GM18526 (cell line): ENCODE data around the gene SETBP1.

Experiments
- POLR2A ChIP-seq: IDR thresholded peaks from 3 replicates; pipeline ENCODE4 v1.6.1; 2011; ENCODE audit not compliant: insufficient read length; ENCODE audit errors: extremely low read depth

Gene SETBP1

DNA sequence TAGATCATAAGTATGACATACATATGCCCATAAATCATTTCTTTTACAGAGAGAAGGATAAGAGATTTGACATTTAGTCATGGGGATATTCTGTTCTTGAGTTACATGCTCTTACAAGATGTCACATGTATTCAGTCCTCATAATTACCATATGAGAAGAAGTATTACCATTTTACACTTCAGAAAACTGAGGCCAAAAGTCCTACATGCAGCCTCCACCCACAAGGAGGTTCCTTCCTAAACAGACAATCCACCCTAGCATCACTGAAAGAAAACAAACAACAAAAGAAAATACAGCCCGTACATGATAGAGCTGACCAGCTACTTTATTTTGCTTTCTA lies 335.1 kb downstream of the SETBP1 start:
- no peak for TF ChIP-seq POLR2A

DNA sequence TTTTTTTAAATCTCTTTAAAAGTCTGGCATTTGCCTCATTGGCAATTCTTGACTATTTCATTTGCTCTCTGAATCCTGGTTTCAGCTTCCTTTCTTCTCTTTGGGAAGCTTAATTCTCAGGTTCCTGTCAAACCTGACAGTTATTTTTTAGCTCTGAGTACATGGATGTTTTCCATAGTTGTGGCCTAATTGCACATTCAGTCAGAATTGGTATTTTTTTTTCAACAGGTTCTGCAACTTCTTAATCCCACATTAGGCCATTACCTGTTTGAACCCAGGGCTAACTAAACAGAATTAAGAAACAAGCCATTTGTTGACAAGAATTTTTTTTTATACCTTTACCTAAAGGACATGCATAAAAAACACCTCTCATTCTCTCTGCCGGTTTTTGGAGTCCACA lies 338.8 kb downstream of the SETBP1 start:
- no peak for TF ChIP-seq POLR2A

DNA sequence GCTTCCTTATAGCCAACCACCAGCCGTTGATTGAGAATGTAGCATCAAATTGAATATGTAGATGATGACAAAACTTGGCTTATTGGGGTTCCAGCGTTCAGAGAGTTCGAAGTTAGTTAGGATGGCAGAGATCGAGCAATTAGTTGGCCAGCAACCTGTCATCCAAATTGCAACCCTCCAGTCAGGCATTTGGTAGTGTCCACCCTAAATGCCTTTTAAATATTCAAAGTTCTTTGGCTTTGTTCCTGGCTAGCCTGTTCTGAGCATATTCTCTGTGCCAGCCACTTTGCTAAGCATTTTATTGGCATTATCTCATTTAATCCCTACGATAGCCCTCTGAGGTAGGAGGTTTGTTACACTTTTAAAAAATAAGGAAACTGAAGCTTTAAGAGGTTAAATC lies 342.8 kb downstream of the SETBP1 start:
- TF ChIP-seq POLR2A, result no peak

DNA sequence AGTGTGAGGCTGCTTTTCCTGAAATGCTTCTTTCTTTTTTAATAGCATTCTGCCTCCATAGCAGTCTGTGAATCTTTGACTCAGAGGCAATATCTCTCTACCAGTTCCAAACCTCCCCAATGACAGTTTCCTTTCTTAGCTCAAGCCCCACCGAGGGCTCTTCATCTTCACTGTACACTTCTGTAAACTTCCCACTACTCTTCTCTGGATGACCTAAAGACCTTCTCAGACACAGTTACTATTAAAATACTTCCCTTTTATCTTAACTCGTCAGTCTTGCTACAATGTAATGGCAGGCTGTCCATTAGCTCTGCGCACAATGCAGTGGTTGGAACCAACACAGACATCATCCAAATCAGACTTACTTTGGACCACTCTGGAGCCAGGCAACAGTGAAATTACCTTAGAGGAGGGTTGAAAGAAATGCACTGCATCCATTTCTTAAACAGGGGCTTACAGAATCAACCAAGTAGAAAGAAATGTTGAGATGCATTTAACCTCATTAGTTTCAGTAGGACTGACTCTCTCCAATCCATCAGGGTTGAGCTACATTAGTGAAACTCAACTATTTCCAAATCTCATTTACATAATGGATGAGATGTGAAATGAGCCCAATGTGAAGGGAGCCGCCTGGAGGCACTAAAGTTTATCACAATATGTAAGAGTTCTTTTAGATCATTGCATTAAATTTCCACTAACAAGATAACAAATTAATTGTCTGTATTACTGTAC lies 343.8 kb downstream of the SETBP1 start:
- no peak for TF ChIP-seq POLR2A

DNA sequence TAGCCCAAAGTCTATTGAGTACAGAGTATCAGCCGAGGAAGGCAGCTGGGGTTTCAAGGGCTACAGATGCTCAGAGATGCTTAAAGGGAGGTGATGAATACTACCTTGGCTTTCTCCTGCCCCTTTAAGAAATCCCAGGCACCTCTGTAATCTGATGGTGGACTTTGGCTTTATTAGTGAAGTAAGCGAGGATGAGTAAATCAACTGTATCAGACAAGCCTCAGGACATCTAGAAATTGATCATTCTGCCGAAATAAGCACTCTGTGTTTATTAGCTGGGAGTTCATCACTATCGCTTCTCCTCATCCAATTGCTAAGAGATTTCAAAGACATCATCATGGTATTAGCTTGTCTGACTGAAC lies 344.4 kb downstream of the SETBP1 start:
- TF ChIP-seq POLR2A, result no peak

DNA sequence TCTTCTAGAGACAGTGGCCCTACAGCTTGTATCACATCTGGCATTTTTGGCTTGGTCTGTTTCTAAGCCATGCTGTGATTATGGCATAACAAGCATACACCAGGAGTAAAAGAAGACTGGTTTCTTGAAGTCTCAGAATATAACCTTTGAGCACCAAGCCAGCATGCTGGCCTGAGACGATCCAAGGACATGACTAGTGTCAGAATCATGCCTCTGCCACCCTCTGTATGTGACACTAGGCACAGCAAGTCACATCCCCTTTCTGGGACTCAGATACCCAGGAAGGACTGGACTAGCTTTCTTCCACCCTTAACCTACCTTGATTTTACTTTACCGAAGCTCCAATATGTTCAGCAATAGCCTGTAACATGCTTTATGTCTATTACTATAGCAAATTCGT lies 345.5 kb downstream of the SETBP1 start:
- no peak for TF ChIP-seq POLR2A

DNA sequence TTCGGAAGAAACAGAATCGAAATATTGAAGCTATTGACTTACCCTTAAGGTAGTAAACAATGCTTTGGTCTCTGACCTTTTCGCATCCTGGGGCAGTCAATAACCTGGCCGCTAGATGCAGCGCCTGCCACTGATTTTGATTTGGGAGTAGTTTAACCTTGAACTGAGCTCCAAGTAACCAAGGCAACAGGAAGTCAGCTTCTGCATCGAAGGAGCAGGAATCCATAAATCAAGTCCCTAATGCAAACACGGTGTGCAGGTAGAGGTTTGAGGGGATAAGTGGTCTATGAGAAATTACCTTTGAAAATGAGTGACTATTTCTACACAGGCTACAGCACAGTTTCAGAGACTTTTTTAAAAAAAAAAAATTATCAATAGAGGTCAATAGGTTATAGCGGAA lies 353.5 kb downstream of the SETBP1 start:
- no peak for TF ChIP-seq POLR2A

DNA sequence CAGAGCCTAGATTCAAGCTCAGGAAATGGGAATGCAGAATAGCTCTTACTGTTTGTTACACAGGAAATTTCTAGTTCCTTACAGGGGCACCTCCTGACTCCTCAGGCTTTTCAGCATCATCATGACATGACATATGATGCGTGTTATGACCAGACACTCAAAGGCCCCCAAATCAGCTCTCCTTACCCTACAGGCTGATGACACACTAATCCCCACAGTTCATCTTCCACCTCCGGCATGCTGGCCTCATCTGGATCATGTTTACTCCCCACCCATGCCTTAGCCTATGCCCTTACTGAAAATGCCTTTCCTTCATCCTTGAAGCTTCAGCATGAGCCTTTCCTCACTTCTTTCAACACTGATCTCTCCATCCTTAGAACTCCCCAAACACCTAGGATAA lies 356.9 kb downstream of the SETBP1 start:
- no peak for TF ChIP-seq POLR2A

DNA sequence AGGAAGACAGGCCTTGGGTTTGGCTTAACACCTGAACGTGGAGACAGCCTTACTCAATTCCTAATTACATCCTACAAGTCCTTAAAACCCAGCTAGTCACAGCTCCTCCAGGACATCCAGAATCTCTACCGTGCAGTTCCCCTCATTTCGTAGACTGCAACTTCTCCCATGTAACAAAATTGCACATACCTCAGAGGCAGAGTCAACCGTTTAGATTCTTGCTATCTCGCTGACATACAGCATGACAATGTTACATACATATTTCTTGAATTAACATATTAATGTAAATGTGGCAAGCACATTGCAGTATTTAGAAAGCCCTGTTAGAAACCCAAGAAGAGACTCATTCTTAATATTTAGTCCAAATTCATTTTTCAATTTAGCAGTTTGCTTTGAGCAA lies 358.7 kb downstream of the SETBP1 start:
- TF ChIP-seq POLR2A, result no peak

DNA sequence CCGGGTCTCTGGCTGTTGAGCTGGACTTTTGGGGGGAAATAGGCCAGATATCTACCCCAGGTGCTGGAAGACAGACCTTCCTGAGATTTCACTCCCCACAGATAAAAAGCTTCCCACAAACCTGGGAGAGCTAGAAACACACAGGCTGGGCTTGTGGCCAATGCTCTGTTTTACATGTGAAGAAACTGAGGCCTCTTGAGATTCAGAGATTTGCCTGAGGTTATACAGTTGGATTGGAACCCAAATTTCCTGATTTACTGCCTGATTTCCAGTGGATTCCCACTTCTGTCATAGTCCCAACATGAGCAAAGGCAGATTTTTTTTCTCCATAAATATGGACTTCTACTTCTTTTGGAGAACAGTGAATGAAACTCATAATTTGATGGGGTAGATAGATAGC lies 360.2 kb downstream of the SETBP1 start:
- TF ChIP-seq POLR2A, result no peak

DNA sequence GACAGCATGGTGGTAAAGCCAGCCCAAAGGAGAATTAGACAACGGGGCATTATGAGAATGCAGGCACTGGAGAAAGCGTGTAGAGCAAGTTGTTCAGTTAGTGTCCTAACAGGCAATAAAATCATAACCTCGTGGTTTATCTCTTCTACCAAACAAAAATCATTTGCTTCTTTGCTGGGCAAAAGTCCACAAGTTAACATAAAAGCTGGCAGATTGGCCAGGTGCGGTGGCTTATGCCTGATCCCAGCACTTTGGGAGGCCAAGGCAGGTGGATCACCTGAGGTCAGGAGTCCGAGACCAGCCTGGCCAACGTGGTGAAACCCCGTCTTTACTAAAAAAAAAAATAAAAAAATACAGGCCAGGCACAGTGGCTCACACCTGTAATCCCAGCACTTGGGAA lies 364.1 kb downstream of the SETBP1 start:
- no peak for TF ChIP-seq POLR2A

DNA sequence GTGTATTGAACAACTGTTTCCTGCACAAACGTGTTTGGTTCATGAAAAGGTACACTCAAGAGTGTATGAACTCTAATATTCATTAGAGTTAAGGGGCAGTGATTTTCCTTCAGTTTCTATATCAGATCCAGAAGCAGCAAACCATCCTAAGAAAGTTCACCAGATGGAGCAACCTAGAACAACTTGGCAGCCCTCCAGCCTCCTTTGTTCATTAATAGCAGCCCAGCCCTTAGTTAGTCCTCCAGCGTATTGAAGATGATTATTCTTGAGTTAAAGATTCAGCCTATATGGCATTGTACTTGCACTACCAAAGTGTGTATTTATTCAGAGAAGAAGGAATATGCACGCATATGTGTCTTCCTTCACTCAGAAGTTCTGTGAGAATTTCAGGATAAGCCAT lies 365.5 kb downstream of the SETBP1 start:
- no peak for TF ChIP-seq POLR2A

DNA sequence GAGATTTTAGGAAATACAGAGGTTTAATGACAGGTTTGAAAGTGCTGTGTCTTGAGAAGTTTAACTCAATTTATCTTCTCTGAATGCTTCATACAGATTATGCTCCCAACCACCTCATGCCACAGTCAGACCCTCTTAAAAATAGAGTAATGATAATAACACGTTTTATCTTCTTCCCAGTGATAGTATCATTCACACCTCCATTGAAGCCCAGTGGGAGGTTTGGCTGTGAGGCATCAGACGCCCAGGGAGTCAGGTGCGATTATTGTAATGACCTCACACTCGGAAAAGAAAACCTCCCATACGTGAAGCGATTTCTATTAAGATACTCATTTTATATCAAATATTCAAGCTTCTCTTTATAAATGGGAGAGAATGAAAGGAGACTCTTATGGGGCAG lies 366.3 kb downstream of the SETBP1 start:
- no peak for TF ChIP-seq POLR2A

DNA sequence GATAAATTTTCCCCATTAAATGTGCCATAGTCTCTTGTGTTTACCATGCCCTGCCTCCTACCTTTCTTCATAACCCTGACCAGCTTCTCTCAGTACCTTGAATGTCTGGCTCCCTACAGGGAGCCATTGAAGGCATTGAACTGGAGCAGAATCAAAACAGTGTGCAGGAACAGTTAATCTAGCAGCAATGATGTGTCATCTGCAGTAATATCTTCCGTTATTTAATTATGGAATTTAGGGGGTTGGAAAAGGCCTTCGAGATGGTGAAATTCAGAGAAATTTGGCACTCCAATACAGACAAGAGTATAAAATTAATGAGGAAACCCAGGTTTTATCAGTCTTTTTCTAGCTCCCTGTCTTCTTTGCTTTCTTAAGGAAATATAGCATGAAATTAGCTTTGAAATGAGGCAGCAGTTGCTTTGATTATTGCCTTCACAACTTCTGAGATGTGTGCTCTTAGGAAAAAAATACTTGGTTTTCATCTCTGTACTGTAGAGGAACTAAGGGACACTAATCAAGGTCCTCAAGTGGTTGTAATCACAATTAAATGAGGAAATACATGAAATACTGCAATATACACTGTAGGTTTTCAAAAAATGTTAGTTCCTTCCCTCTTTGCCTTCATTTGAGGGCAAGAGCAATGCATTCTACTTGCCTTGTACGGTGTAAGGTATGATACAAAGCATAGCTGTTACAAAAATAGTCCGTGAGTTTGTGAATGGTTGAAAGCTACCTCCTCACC lies 369.1 kb downstream of the SETBP1 start:
- TF ChIP-seq POLR2A, result no peak

DNA sequence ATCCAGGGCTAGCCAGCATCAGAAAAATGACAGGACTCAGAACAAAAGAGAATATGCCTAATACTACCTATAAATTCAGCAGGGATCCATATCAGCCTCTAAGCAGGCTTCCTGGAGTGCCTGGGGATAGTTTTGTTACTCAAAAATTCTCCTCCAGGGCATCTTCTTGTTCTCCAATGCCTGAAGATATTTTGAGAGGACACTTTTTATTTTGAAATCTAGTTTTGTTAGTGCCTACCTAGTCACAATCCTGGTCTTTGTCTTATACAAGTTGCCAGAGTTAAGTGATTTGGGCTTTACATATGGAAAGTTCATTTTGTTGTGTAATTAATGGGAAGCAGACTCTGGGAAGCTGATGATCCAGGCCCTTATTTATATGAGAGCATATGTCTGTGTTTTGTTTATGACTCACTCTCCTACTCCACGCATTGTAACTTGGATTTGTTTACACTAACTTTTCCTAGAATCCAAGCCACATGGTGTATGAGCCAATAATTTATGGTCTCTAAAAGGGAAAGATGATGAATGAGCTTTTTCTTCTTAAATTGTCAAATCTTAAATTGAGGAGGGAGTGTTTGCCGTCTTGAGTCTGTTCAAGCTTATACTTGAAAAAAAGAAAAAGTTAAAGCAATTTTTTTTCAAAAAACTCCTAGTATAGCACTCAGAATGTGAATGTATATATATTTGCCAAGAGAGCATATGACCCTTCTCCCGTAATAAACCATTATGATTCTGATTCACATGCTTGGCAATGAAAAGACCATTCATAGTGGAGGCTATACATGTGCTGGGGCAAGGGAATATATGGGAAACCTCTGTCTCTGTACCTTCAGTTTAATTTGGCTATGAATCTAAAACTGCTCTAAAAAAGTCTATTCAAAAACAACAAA lies 370.3 kb downstream of the SETBP1 start:
- TF ChIP-seq POLR2A, result no peak

DNA sequence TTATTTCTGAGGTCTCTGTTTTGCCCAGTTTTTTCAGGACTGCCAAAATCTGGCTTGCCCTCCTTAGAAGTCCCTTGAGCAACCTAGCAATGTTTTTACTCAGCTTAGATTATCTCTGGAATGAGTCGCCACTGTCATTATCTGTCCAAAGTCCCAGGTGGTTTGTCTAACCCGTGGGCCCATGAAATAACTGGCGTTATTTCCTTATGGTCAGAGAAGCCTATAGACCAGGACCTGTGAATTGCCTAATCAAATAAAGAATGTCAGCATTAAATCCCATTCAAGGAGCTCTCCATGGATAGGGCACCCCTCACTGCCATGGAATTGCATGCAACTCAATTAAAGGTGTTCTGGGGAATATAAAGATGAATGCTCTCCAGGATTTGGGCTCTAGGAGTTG lies 373.9 kb downstream of the SETBP1 start:
- no peak for TF ChIP-seq POLR2A
